ENCODE measurements around the gene PARP3.

DNA sequence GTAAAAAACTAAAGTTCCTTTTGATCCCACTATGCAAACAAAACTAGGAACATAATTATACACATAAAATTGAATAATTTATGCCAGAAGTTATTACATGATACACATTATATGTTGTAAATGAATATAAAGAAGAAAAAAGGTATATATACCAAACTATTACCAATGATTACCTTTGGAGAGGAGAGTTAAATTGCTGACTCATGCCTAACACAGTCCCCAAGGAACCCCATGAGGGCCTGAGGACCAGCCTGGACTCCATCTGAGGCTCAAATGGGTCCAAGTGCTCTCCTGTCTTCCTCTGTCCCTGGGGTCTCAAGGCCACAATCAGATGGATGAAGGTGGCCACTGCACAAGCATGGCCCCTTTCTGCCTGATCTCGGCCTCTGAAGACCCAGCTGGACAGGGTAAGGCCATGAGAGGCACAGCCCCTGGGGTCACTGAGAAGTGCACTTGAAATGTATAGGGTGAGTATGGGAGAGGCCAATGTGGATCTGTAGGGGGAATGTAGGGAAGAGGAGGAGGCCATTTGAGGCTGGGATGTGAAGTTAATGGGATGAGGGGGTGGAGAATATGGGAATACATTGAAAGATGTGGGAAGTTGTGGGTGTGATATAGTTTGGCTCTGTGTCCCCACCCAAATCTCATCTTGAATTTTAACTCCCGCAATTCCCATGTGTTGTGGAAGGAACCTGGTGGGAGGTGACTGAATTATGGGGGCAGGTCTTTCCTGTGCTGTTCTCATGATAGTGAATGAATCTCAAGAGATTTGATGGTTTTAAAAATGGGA, 37.9 kb upstream of the PARP3 start:
- TF ChIP-seq, protein P1, sequence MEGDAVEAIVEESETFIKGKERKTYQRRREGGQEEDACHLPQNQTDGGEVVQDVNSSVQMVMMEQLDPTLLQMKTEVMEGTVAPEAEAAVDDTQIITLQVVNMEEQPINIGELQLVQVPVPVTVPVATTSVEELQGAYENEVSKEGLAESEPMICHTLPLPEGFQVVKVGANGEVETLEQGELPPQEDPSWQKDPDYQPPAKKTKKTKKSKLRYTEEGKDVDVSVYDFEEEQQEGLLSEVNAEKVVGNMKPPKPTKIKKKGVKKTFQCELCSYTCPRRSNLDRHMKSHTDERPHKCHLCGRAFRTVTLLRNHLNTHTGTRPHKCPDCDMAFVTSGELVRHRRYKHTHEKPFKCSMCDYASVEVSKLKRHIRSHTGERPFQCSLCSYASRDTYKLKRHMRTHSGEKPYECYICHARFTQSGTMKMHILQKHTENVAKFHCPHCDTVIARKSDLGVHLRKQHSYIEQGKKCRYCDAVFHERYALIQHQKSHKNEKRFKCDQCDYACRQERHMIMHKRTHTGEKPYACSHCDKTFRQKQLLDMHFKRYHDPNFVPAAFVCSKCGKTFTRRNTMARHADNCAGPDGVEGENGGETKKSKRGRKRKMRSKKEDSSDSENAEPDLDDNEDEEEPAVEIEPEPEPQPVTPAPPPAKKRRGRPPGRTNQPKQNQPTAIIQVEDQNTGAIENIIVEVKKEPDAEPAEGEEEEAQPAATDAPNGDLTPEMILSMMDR (IDR thresholded peaks at IDR 0.05 in 2 of 3, conservative IDR thresholded peaks at IDR 0.05 in 1 of 3; ENCODE audit: borderline replicate concordance in 1 of 3, insufficient read depth in 1 of 3, low read depth in 2 of 3, low read length in 2 of 3) = no peak
- TF ChIP-seq CEBPB (IDR thresholded peaks at IDR 0.05; ENCODE audit: low read depth) (no peak), POLR2AphosphoS5 (IDR thresholded peaks at IDR 0.05; ENCODE audit: low read depth, low read length) (no peak), SRF (IDR thresholded peaks at IDR 0.05; ENCODE audit: low read depth) (no peak), POLR2A (IDR thresholded peaks at IDR 0.05; ENCODE audit: borderline replicate concordance, extremely low read depth, insufficient read depth, insufficient read length) (no peak), SIN3A (IDR thresholded peaks at IDR 0.05; ENCODE audit: low read depth) (no peak), TCF7L2 (IDR thresholded peaks at IDR 0.05; ENCODE audit: borderline replicate concordance, extremely low read depth, insufficient read depth, insufficient read length) (no peak), RAD21 (IDR thresholded peaks at IDR 0.05; ENCODE audit: low read depth) (no peak)
- TF ChIP-seq, protein P2, sequence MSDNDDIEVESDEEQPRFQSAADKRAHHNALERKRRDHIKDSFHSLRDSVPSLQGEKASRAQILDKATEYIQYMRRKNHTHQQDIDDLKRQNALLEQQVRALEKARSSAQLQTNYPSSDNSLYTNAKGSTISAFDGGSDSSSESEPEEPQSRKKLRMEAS (IDR thresholded peaks at IDR 0.05) = no peak
- TF ChIP-seq, protein P3, sequence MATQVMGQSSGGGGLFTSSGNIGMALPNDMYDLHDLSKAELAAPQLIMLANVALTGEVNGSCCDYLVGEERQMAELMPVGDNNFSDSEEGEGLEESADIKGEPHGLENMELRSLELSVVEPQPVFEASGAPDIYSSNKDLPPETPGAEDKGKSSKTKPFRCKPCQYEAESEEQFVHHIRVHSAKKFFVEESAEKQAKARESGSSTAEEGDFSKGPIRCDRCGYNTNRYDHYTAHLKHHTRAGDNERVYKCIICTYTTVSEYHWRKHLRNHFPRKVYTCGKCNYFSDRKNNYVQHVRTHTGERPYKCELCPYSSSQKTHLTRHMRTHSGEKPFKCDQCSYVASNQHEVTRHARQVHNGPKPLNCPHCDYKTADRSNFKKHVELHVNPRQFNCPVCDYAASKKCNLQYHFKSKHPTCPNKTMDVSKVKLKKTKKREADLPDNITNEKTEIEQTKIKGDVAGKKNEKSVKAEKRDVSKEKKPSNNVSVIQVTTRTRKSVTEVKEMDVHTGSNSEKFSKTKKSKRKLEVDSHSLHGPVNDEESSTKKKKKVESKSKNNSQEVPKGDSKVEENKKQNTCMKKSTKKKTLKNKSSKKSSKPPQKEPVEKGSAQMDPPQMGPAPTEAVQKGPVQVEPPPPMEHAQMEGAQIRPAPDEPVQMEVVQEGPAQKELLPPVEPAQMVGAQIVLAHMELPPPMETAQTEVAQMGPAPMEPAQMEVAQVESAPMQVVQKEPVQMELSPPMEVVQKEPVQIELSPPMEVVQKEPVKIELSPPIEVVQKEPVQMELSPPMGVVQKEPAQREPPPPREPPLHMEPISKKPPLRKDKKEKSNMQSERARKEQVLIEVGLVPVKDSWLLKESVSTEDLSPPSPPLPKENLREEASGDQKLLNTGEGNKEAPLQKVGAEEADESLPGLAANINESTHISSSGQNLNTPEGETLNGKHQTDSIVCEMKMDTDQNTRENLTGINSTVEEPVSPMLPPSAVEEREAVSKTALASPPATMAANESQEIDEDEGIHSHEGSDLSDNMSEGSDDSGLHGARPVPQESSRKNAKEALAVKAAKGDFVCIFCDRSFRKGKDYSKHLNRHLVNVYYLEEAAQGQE (IDR thresholded peaks at IDR 0.05; ENCODE audit: low read depth) = no peak
